NCI-H2107 (cell line): ENCODE measurements around the gene FZD2.
"Not testable (repeated sequence)": the region's sequence is repeated elsewhere in the genome, so short reads cannot be mapped to it uniquely, and the experiment has no call there.

Experiments
- DNase-seq: peaks from one replicate; lab custom pipeline; 2025; lab: John Stamatoyannopoulos, UW

FZD2 gene

DNA sequence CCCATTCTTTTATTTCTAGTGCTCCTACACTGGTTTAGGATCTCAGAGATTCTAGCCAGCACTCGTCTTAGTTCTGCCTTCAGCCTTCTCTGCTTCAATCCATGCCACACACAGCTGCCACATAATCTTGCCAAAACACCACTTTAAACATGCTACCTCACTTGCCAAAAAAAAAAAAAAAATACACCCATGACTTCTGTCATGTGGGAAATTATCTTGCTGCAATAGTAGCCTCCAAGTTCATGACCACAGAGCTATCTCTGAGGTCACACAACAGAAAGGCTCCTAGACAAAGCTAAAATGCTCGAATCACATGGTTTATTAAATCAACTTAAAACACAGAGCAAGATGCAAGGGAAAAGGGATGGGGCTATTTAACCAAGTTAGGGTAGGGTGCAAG is 18.1 kb downstream of the FZD2 start:
- DNase-seq: no peak

DNA sequence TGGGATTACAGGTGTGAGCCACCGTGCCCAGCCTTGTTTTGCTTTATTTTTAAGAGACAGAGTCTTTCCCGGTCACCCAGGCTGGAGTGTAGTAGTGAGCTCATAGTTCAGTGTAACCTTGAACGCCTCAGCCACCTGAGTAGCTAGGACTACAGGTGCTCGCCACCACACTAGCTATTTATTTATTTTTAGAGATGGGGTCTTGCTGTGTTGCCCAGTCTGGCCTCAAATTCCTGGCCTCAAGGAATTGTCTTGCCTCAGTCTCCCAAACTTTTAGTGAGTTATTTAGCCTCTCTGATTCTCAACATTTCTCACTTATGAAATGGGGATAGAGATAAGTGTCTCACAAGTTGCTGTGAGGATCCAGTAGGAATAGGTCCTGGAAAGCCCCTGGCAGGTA is 21.7 kb downstream of the FZD2 start:
- DNase-seq: no peak

DNA sequence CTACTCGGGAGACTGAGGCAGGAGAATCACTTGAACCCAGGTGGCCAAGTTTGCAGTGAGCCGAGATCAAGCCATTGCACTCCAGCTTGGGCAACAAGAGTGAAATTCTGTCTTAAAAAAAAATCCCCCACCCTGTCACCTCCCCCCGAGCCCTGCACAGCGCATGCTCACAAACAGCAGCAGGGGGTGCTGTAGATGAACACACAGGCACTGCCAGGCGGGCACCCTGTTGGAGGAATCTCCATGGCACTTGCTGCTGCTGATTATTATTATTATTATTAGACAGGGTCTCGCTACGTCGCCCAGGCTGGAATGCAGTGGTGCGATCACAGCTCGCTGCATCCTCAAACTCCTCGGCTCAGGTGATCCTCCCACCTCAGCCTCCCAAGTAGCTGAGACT is 24.6 kb downstream of the FZD2 start:
- DNase-seq: no peak

DNA sequence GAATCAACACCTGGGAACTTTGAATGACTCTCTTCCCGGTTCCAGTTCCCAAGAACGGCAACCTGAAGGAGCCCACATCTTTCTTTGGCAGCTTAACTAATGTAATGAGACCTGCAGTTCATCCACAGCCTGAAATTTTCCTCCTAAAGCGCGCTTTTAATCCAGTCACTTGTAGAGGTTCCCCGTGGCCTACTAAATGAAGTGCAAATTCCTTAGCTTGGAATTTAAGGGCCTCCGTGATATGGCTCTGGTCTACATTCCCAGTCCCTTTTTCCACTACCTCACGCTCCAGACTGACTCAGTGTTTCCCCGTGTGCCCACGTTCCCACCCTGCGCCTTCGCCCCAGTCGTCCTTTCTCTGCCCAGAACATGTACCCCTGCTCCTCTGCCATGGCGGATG is 27.2 kb downstream of the FZD2 start:
- DNase-seq: no peak

DNA sequence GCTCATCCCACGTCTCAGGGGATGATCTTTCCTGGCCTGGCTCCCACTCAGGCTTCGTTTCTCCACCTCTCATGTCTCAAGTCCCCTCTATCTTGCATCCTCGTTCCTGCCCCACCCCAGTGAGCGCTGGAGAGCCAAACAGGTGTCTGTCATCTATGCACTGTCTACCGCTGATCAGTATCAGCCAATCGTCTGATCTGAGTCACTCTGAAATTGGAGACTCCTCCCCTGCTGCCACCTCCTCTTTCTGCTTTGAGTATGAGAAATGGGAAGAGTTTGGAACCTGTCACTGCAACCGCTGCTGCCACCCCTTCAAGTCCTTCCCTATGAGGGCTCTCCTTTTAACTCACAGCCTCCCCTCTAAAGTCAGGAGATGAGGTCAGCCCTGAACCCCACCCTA is 28.0 kb downstream of the FZD2 start:
- DNase-seq: no peak

DNA sequence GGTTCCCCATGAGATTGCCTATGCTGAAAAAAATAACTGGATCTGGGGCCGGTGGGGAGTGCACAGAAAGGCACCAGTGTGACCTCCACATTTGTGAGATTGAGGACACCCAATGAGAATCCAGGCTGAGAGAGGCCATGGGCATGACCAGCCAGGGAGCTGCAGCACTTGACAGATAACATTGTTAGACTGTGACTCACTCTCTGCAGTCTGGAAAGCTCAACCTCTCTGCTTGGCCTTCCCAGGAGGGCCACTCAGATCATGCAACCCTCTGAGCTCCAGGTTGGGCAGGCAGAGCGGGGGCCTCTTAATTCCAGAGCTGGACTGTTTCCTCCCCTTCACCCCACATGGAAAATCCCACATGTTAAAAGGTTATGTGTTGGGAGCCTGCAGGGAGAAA is 30.1 kb downstream of the FZD2 start:
- no peak for DNase-seq

DNA sequence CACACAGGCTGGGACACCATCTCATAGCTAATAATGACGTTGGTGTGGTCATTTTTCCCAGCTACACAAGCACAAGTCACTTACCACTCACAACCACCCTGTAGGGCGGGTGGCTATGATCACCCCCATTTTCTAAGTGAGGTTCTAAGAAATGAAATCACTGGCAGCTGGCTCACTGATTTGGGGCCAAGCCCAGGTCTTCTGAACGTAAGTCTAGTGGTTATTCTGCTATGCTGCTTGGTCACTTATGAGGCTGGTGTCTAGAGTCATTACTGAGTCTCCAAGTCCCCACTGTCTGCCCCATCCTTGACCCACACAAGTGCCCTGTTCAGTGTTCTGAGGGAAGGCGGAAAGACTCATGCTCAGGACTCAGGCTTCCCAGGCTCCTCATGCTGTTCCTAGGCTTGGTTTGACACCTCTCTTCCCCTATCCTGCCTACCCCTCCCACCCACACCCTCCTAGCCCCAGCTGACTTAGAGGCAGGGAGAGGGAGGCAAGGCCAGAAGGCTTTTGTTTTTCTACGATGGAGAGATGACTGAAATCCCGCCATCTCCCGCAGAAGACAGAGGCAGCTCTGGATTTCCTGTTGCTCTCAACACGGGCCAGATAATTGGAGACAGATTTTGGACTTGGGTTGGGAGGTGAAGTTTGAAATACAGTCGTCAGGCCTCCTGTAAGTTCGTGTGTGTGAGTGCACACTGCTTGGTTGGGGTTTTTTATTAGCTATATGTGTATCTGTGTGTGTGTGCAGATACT is 32.2 kb downstream of the FZD2 start:
- no peak for DNase-seq

DNA sequence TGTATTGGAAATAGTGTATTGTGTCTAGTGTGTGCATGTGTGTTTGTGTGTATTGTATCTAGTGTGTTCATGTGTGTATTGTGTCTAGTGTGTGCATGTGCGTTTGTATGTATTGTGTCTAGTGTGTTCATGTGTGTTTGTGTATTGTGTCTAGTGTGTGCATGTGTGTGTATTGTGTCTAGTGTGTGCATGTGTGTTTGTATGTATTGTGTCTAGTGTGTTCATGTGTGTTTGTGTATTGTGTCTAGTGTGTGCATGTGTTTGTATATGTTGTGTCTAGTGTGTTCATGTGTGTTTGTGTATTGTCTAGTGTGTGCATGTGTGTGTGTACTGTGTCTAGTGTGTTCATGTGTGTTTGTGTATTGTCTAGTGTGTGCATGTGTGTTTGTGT is 32.8 kb downstream of the FZD2 start:
- DNase-seq: not testable (repeated sequence)

DNA sequence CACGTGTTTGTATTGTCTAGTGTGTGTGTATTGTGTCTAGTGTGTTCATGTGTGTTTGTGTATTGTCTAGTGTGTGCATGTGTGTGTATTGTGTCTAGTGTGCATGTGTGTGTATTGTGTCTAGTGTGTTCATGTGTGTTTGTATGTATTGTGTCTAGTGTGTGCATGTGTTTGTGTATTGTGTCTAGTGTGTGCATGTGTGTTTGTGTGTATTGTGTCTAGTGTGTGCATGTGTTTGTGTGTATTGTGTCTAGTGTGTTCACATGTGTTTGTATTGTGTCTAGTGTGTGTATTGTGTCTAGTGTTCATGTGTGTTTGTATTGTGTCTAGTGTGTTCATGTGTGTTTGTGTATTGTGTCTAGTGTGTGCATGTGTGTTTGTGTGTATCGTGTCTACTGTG is 33.5 kb downstream of the FZD2 start:
- not testable (repeated sequence) for DNase-seq

DNA sequence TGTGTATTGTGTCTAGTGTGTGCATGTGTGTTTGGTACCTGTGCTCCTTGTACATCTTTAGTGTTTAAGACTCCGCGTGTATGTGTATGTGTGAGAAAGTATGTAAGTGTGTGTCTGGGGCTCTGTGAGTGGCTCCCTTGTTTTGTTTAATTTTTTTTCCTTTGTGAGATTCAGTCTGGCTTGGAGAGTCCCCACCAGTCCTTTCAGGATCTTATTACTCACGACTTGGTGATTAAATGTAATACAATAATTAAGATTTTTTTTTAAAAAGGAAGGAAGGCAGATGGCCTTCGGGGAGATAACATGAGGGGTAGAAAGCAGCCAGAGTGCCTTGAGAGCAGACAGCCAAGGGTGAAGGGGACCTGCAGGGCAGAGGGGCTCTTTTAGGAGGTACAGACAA is 33.9 kb downstream of the FZD2 start:
- DNase-seq: no peak

DNA sequence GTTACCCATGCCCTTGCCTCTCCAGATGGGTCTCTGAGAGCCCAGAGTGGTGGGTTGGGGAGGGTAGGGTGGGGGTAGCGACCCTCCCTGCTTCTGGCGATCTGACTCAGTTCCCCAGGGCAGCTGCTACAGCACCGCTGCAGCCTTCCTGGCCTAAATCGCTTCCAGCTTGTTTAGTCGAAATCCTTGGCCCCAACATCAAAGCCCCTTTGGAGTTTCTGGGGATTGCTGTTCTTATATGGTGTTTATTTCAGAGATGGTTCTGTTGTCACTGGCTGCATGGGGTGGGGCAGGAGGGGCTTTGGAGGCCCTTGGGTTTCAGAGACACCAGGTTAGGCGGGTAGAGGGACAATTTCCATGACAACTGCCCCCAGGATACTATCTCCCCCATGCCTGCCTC is 35.9 kb downstream of the FZD2 start:
- no peak for DNase-seq

DNA sequence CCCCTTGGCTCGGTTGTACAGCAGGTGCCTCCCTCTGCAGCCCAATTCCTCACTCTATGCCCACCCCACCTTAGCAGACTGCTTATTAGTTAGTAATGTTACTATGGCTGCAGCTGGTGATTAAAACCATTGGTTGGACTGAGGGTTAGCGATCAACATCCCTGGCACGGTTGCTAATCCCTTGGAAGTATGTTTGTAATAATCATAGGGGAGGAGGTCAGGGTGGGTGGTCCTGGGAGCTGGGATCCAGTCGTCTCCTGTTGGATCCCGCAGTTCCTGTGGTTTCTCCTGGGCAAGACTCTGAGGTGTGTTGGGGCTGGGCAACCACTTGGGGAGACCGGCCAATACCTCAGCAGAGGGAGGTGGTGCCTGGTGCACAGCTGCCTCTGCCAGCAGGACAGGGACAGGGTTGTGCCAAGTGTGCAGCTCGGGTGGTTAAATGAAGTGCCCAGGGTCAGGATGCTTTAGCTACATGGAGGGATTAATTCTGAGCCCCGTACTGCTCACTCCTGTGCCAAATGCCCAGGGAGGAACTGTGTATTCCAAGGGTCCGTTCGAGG is 38.0 kb downstream of the FZD2 start:
- no peak for DNase-seq

DNA sequence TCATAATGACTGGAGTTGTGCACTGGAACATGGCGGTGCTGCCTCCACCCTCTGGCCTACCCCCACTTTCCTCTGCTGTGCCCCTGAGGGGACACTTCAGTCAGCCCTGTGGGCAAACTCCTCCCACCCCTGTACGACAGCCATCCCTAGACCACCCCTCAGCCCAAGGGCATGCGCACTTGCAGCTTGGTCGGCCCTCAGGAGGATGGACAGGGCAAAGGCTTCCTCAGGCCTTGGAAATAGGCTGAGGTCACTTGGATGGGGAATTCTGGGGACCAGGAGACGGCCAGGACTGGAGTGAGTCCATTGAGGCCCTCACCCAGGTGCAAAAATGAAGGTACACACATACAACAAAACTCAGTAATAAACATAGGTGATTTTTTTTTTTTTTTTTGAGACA is 41.0 kb downstream of the FZD2 start:
- DNase-seq: no peak

DNA sequence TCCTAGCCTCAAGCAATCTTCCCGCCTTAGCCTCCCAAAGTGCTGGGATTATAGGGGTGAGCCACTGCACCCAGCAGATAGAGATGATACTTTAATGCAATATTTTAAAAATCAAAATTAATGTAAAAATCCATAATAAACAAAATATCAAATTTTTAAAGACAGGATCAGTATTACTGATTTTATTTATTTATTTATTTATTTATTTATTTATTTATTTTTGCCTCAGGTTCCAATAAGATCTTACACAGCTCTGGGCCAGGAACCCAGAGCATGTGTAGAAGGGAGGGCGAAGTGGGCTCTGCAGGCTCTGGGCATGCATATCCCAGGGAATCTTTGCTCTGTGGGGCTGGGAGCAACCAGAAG is 41.6 kb downstream of the FZD2 start:
- no peak for DNase-seq

DNA sequence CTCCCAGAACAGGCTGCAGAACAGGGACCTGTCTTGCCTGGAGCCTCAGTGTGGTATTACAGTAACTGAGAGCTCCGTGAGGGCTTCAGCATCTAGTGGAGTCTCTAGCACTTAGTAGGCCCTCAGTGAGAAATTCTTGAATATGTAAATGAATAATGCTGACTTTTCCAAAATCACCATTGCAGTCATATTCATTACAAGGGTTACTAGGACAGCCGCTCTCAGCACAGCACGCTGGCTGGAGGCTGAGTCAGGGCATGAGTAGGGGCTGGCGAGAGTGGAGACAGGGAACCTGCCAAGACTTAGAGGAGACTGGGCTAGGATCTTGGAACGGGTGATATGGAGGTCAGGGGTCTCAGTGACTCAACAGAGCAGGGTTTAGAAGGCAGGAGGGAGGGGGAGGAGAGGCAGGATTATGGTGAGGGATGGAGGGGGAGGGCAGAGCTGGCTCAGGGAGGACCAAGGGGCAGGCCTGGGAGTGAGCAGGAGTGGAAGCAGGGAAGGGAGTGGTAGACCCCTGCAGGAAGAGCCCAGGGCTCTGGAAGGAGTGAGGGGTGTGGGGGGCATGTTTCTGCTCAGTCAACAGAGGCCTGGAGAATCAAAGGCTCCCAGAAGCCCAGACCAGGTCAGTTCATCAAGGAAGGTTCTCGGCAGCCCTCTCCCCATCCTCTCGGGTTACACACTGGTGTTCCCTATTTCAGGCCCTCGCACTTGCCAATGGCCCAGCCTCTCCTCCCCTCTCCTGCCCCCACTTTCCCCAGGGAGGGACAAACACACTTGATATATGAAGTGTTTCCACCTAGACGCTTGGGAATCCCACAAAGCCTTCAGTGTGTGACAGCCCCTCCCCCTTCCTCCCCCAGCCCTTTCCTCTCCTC is 42.3 kb downstream of the FZD2 start:
- DNase-seq: no peak

DNA sequence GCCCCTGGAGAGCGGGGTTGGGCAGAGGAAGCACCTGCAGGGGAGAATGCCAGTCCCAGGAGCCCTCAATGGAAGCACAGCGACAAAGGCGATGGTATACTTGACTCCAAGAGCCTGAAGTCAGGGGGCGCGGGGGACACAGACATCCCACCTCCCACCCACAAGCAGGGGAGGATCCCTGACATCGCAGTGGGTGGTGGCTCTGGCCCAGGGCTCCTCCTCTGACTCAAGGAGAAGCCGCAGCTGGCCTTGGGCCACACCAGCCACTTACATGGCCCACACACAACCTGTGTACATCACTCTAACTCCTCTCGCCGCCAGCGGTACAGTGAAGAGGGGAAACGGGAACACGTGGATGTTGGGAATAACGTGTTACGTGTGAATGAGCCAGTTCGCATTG is 44.3 kb downstream of the FZD2 start:
- no peak for DNase-seq

DNA sequence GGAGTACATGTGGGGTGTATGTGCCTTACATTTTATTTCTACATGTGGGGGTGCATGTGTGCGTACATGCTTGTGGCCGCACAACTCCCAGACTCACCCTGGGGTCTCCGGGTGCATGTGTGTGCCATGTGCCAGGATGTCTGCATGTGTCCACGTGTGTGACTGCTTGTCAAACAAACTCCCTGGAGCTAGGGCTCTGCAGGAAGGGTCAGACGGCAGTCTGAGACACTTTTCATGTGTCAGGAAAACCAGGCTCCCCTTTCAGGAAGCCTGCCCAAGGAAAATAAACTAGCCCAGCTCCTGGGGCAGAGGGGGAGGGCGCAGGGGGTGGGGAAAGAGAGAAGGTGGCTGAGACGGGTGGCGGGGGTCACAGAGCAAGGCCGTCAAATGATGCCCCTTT is 44.7 kb downstream of the FZD2 start:
- no peak for DNase-seq

DNA sequence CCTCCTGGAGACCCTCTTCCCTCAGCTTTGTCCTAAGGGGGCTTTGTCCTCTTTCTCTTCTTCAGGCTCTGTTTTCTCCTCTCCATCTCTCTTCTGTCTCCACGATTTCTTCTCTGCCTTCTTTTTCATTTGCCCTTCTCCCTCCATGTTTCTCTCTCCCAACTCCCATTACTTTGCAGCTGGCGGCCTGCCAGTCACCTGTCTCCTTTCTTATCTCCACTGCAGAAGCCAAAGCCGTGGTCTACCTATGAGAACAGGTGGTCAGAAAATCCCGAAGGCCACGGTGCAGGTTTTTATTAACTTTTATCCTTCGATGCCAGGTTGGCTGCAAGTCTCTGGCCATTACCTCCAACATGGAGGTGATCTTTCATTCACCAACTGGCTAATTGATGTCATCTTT is 45.1 kb downstream of the FZD2 start:
- no peak for DNase-seq

DNA sequence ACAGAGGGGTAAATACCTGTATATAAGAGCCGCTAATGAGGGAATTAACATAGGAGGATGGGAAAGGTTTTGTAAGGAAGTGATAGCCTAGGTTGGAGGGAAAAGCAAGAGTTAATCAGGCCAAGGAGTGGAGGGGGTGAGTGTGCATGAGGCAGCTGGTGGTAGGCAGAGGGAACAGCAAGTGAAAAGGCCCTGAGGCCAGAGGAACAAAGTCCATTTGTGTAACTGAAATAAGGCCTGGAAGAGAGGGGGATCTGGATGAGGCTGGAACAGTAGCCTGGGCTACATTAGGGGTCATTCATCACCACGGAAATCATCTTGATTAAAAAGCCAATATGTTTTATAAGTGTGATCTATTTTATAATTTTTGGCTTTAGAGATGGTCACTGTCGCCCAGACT is 45.7 kb downstream of the FZD2 start:
- no peak for DNase-seq

DNA sequence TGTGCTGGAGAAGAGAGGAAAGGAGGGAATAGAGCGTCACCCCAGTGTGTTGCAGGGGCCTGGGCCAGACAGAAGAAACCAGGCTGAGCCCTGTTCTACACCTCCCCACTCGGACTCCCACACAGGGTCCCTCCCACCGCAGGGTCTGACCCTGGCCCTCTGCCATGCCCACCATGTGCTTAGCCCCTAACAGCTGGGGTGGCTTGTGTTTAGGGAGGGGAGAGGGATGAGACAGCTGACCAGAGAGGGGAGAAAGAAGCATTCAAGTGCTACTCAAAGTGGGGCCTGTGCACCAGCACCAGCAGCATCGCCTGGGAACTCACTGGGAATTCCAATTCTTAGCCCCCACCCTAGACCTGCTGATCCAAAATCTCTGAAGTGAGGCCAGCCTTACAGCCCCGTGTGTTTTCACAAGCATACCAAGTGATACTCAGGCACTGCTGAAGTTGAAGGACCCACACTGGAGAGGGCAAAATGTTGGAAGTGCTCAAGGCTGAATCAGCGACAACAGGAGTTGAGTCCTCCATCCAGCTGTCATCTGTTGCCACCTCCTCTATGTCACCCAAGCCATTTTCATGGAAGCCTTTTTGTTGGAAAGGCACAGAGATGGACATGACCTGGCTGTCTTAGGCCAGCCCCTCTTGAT is 47.0 kb downstream of the FZD2 start:
- no peak for DNase-seq

DNA sequence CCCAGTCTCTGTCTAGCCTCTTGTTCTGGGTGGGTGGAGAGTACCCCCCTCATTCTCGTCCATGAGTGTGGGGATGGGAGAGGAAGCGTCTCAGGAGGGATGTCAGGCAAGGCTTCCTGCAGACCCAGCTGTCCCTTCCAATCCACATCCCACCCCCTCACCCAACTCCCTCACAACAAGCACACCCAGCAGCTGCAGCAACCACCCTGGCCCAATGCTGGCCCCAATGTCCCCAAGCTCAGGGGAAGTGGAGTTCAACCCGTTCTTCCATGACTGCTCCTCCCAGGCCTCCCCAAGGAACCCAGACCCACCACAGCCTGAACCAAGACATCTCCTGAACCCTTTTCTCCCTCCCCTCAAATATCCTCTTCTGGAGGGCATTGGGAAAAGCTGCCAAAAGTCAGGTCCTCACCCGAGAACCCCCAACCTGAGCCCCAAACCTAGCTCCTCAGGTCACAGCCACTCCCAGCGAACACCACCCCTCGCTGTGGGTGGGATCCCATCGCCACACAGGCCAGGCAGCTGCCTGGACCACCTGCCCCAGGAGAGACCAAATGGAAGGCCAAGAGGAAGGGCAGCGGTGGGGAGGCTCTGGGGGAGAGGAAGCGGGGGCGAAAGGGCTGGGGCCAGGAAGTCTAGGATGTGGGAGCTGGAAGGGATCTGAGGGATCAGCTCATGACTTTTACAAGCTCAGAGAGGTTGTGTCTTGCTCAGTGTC is 47.6 kb downstream of the FZD2 start:
- DNase-seq: no peak

DNA sequence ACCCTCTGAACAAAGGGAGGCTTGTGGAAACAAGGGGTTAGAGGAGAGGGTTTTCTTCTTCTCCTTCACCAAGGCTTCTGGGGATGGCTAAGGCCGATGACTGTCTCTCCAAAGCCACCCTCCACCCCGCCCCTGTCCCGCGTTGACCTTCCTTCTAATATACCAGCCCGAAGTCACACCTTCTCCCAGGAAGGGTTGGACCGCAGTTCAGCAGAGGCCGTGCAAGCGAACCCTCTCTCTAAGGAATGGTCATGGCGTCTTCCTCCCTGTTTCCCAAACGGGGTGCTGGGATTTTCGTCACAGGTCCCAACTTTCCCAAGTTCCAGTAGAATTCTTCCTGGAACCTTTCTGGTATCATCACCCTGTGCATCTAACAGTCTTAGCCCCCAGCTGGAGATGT is 49.4 kb downstream of the FZD2 start:
- DNase-seq: no peak
